Peyer's patch (tissue), 4 donors: ENCODE measurements around the gene PRIM1. TPM values are rescaled to one million over a fixed set of nuclear protein-coding genes. Genes with fewer than 3 reads are reported as not detected.

Source experiments
- DNase-seq, 3 donors: peaks; one replicate each; pipeline ENCODE4 v3.0.0-alpha.2; 2017 to 2019
- H3K27ac ChIP-seq, 4 donors: fragments of 200-600 bp; sonication (generic); one replicate each; pipeline ENCODE4 v1.5.1; 2016 to 2019
- H3K27me3 ChIP-seq, 2 donors: fragments of 200-600 bp; sonication (generic); one replicate each; pipeline ENCODE4 v1.5.1; 2019
- H3K36me3 ChIP-seq, 3 donors: fragments of 200-600 bp; sonication (generic); one replicate each; pipeline ENCODE4 v1.5.1; 2016 to 2019
- H3K4me1 ChIP-seq, 4 donors: fragments of 200-600 bp; sonication (generic); one replicate each; pipeline ENCODE4 v1.5.1; 2016 to 2019
- H3K4me3 ChIP-seq, 4 donors: fragments of 200-600 bp; sonication (generic); 1 replicate in 3 of 4; 2 replicates in 1 of 4; pipeline ENCODE4 v1.5.1; 2016 to 2019; ENCODE audit warnings: mild to moderate bottlenecking in 1 of 4
- H3K9me3 ChIP-seq, 4 donors: fragments of 200-600 bp; sonication (generic); one replicate each; pipeline ENCODE4 v1.5.1; 2016 to 2019; ENCODE audit warnings: mild to moderate bottlenecking in 1 of 4
- POLR2A ChIP-seq, 2 donors: fragments of 450-650 bp; IDR thresholded peaks; one replicate each; pipeline ENCODE4 v1.5.1; 2017; ENCODE audit warnings: antibody characterized with exemption in 2 of 2, mild to moderate bottlenecking in 2 of 2, moderate library complexity in 2 of 2
- total RNA-seq, 4 donors: library from RNA; depleted of rRNA; stranded (reverse); fragments of >200 nt; gene quantifications; one replicate each; pipeline ENCODE4 v1.1.0, GENCODE V29; 2016
- TF ChIP-seq, protein P1 (sequence below), 6 experiments: fragments of 450-650 bp in 4 of 6; fragments of 200-600 bp in 2 of 6; sonication (generic) in 1 of 6; IDR thresholded peaks; one replicate each; pipeline ENCODE4 v1.5.1; 2017 to 2019; ENCODE audit warnings: antibody characterized with exemption in 6 of 6, mild to moderate bottlenecking in 3 of 6, moderate library complexity in 1 of 6

PRIM1 gene
- total RNA-seq, 4 donors from 2014 or later: 3.4 to 38.0 (median 5.7) TPM

- TF ChIP-seq POLR2A (IDR thresholded peaks at IDR 0.05): no peak
- TF ChIP-seq, protein P1, sequence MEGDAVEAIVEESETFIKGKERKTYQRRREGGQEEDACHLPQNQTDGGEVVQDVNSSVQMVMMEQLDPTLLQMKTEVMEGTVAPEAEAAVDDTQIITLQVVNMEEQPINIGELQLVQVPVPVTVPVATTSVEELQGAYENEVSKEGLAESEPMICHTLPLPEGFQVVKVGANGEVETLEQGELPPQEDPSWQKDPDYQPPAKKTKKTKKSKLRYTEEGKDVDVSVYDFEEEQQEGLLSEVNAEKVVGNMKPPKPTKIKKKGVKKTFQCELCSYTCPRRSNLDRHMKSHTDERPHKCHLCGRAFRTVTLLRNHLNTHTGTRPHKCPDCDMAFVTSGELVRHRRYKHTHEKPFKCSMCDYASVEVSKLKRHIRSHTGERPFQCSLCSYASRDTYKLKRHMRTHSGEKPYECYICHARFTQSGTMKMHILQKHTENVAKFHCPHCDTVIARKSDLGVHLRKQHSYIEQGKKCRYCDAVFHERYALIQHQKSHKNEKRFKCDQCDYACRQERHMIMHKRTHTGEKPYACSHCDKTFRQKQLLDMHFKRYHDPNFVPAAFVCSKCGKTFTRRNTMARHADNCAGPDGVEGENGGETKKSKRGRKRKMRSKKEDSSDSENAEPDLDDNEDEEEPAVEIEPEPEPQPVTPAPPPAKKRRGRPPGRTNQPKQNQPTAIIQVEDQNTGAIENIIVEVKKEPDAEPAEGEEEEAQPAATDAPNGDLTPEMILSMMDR (IDR thresholded peaks at IDR 0.05): no peak
- no peaks in the 10 kb centered on the region for H3K4me1 ChIP-seq
- H3K9me3 ChIP-seq: no peaks in the 10 kb centered on the region
- H3K27me3 ChIP-seq: no peaks in the 10 kb centered on the region
- H3K36me3 ChIP-seq: no peaks in the 10 kb centered on the region
- no peak overlapping the region for H3K27ac ChIP-seq
- no peak for DNase-seq
- H3K4me3 ChIP-seq: no peak overlapping the region
Observed at GRCh38 chr12:56787498-56787897, 35.4 kb upstream of the PRIM1 start.

DNA sequence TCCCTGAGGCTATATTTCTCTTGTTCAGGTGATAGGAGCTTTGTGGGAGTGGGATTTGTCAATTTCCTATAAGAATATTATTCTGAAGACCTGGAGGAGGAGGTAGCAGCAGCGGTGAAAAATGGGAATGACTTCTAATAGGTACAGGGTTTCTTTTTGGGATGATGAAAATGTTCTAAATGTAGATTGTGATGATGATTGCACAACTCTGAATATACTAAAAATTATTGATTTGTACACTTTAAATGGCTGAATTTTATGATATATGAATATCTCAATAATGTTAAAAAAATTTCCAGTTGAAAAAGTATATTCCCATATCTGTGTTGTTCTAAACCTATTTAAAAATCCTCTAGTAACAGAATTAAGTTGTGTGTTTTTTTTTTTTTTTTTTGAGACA is 33.8 kb upstream of the PRIM1 start:
- TF ChIP-seq POLR2A (IDR thresholded peaks at IDR 0.05): no peak
- TF ChIP-seq, protein P1 (IDR thresholded peaks at IDR 0.05): no peak
- H3K27ac ChIP-seq: no peak overlapping the region

GRCh38 chr12:56785141-56785865 is 33.2 kb upstream of the PRIM1 start:
- H3K4me1 ChIP-seq: no peaks in the 10 kb centered on the region
- H3K36me3 ChIP-seq: no peaks in the 10 kb centered on the region
- H3K27ac ChIP-seq: no peak overlapping the region
- no peaks in the 10 kb centered on the region for H3K27me3 ChIP-seq
- TF ChIP-seq, protein P1 (IDR thresholded peaks at IDR 0.05): no peak
- TF ChIP-seq POLR2A (IDR thresholded peaks at IDR 0.05): no peak
- H3K9me3 ChIP-seq: no peaks in the 10 kb centered on the region
- H3K4me3 ChIP-seq: no peak overlapping the region
- no peak for DNase-seq

More for the DNA sequence above, 33.8 kb upstream of the PRIM1 start:
- Histone ChIP-seq H3K4me3 (no peak overlapping the region), H3K36me3 (no peaks in the 10 kb centered on the region), H3K4me1 (no peaks in the 10 kb centered on the region), H3K27me3 (no peaks in the 10 kb centered on the region), H3K9me3 (no peaks in the 10 kb centered on the region)
- no peak for DNase-seq

- Histone ChIP-seq H3K27ac (no peak overlapping the region), H3K4me3 (no peak overlapping the region), H3K27me3 (no peaks in the 10 kb centered on the region), H3K36me3 (no peaks in the 10 kb centered on the region), H3K4me1 (no peaks in the 10 kb centered on the region), H3K9me3 (no peaks in the 10 kb centered on the region)
- no peak for DNase-seq
- no peak for TF ChIP-seq POLR2A (IDR thresholded peaks at IDR 0.05)
- TF ChIP-seq, protein P1 (IDR thresholded peaks at IDR 0.05): no peak
Observed at GRCh38 chr12:56781726-56782125, 29.6 kb upstream of the PRIM1 start.

- no peaks in the 10 kb centered on the region for H3K27me3 ChIP-seq
- H3K36me3 ChIP-seq: no peaks in the 10 kb centered on the region
- TF ChIP-seq, protein P1 (IDR thresholded peaks at IDR 0.05): no peak
- no peak for TF ChIP-seq POLR2A (IDR thresholded peaks at IDR 0.05)
- no peaks in the 10 kb centered on the region for H3K9me3 ChIP-seq
- no peaks in the 10 kb centered on the region for H3K4me1 ChIP-seq
- DNase-seq: no peak
- H3K4me3 ChIP-seq: no peak overlapping the region
- H3K27ac ChIP-seq: no peak overlapping the region
Observed at GRCh38 chr12:56778756-56779155, 26.6 kb upstream of the PRIM1 start.
